HG03095 (cell line): ENCODE data around the gene TGM6.
"Not testable (repeated sequence)": the region's sequence is repeated elsewhere in the genome, so short reads cannot be mapped to it uniquely, and the experiment has no call there.

Experiments
- ATAC-seq: cut with Tn5 transposase; IDR thresholded peaks from one replicate; pipeline ENCODE4 v1.9.1; 2021; ENCODE audit warnings: moderate library complexity; ENCODE audit not compliant: unreplicated experiment

Gene TGM6

GRCh38 chr20:2397595-2398145 lies 17.0 kb downstream of the TGM6 start:
- ATAC-seq: no peak

GRCh38 chr20:2398449-2398848 lies 17.7 kb downstream of the TGM6 start:
- ATAC-seq: no peak

- ATAC-seq: no peak
Measured at GRCh38 chr20:2399390-2399789, 18.7 kb downstream of the TGM6 start.

GRCh38 chr20:2400290-2400689 lies 19.6 kb downstream of the TGM6 start:
- no peak for ATAC-seq

- ATAC-seq: no peak
Measured at GRCh38 chr20:2401527-2401926, 20.8 kb downstream of the TGM6 start.

GRCh38 chr20:2402271-2402980 lies 21.7 kb downstream of the TGM6 start:
- no peak for ATAC-seq

- no peak for ATAC-seq
Measured at GRCh38 chr20:2403291-2404052, 22.8 kb downstream of the TGM6 start.

- ATAC-seq: no peak
Measured at GRCh38 chr20:2405693-2406065, 25.0 kb downstream of the TGM6 start.

GRCh38 chr20:2407355-2407754 lies 26.7 kb downstream of the TGM6 start:
- not testable (repeated sequence) for ATAC-seq

- no peak for ATAC-seq
Measured at GRCh38 chr20:2408111-2408510, 27.4 kb downstream of the TGM6 start.

- ATAC-seq: no peak
Measured at GRCh38 chr20:2416541-2417212, 36.0 kb downstream of the TGM6 start.

- no peak for ATAC-seq
Measured at GRCh38 chr20:2417213-2417541, 36.5 kb downstream of the TGM6 start.

GRCh38 chr20:2418388-2418787 lies 37.7 kb downstream of the TGM6 start:
- ATAC-seq: no peak

- no peak for ATAC-seq
Measured at GRCh38 chr20:2420510-2420909, 39.8 kb downstream of the TGM6 start.

GRCh38 chr20:2421247-2421646 lies 40.5 kb downstream of the TGM6 start:
- ATAC-seq: no peak

GRCh38 chr20:2429051-2429450 lies 48.4 kb downstream of the TGM6 start:
- ATAC-seq: no peak

- ATAC-seq: no peak
Measured at GRCh38 chr20:2430538-2430937, 49.8 kb downstream of the TGM6 start.

- ATAC-seq: no peak
Measured at GRCh38 chr20:2431185-2431584, 50.5 kb downstream of the TGM6 start.

GRCh38 chr20:2446845-2447244 lies 66.1 kb downstream of the TGM6 start:
- no peak for ATAC-seq

- no peak for ATAC-seq
Measured at GRCh38 chr20:2449386-2449785, 68.7 kb downstream of the TGM6 start.

GRCh38 chr20:2451422-2451821 lies 70.7 kb downstream of the TGM6 start:
- no peak for ATAC-seq
